CD4-positive, alpha-beta T cell treated with Interleukin-1 beta for 1 hour (primary cell): ENCODE measurements around the gene MPDZ.
"Not testable (repeated sequence)": the region's sequence is repeated elsewhere in the genome, so short reads cannot be mapped to it uniquely, and the experiment has no call there.

Source experiments
- DNase-seq, 2 donors: peaks; one replicate each; pipeline ENCODE4 v3.0.0-alpha.2; 2020 to 2022

Gene MPDZ

GRCh38 chr9:13263511-13263910, 16.0 kb downstream of the MPDZ start:
- no peak for DNase-seq

GRCh38 chr9:13252852-13253251, 26.6 kb downstream of the MPDZ start:
- no peak for DNase-seq

- DNase-seq = no peak
These were observed 35.3 kb downstream of the MPDZ start for GRCh38 chr9:13244181-13244580.

- DNase-seq = no peak
These were observed 38.2 kb downstream of the MPDZ start for GRCh38 chr9:13241283-13241682.

- no peak for DNase-seq
These were observed 39.8 kb downstream of the MPDZ start for GRCh38 chr9:13239660-13240059.

GRCh38 chr9:13239208-13239607, 40.3 kb downstream of the MPDZ start:
- DNase-seq = no peak

GRCh38 chr9:13234932-13235331, 44.6 kb downstream of the MPDZ start:
- DNase-seq = no peak

- DNase-seq = no peak
These were observed 51.1 kb downstream of the MPDZ start for GRCh38 chr9:13228431-13228830.

- DNase-seq = no peak
These were observed 55.1 kb downstream of the MPDZ start for GRCh38 chr9:13224366-13224765.

- DNase-seq = not testable (repeated sequence)
These were observed 56.8 kb downstream of the MPDZ start for GRCh38 chr9:13222733-13223132.

GRCh38 chr9:13221741-13222140, 57.8 kb downstream of the MPDZ start:
- no peak for DNase-seq

- no peak for DNase-seq
These were observed 58.7 kb downstream of the MPDZ start for GRCh38 chr9:13220837-13221236.

- DNase-seq = no peak
These were observed 63.5 kb downstream of the MPDZ start for GRCh38 chr9:13215791-13216554.

GRCh38 chr9:13213998-13214397, 65.5 kb downstream of the MPDZ start:
- no peak for DNase-seq

- DNase-seq = no peak
These were observed 66.2 kb downstream of the MPDZ start for GRCh38 chr9:13213337-13213736.

- no peak for DNase-seq
These were observed 69.2 kb downstream of the MPDZ start for GRCh38 chr9:13210306-13210705.

- DNase-seq = no peak
These were observed 70.0 kb downstream of the MPDZ start for GRCh38 chr9:13209498-13209897.

- no peak for DNase-seq
These were observed 73.7 kb downstream of the MPDZ start for GRCh38 chr9:13205824-13206223.

- no peak for DNase-seq
These were observed 89.5 kb downstream of the MPDZ start for GRCh38 chr9:13190040-13190439.

GRCh38 chr9:13189362-13189761, 90.1 kb downstream of the MPDZ start:
- no peak for DNase-seq

GRCh38 chr9:13186774-13187173, 92.7 kb downstream of the MPDZ start:
- DNase-seq = no peak

- no peak for DNase-seq
These were observed 93.4 kb downstream of the MPDZ start for GRCh38 chr9:13186091-13186490.

GRCh38 chr9:13181652-13182051, 97.8 kb downstream of the MPDZ start:
- DNase-seq = no peak

- no peak for DNase-seq
These were observed 100.2 kb downstream of the MPDZ start for GRCh38 chr9:13179257-13179656.

GRCh38 chr9:13175732-13176131, 103.8 kb downstream of the MPDZ start:
- no peak for DNase-seq
